ENCODE data around the gene ICAM2. TPM values are rescaled to one million over a fixed set of nuclear protein-coding genes. Genes with fewer than 3 reads are reported as not detected.

Gene ICAM2
- total RNA-seq, 2 experiments from 2014 or later, result 48.4 to 51.3 TPM

DNA sequence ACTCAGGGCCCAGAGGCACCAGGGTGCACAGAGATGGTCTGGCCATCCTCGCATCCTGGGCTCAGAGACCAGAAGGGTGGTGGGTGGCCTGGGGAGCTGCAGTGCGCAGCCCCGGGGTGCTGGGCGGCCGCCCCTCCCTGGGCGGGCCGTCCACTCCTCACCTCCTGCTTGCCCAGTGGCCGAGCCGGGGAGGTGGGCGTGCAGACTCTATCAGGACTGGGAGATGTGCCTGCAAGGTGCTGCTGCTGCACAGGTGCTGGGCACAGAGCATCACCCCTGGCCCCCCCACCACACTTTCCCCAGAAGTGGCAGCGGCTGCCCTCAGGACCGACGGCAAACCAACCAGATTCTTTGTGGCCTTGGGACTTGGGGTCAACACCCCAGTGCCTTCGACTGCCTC lies 47.6 kb downstream of the ICAM2 start, which contains the start of gene SCN4A:
Gene SCN4A (minus strand): TSS at position 123 of the 400 bp plus-strand sequence. CDS start 77 bp downstream, at position 46.
- ATAC-seq (no peak), DNase-seq (no peak)
- H3K4me3 Mint-ChIP-seq, result no peak within 1 kb of the TSS
- peak within 1 kb of the TSS; percentile 43 for H3K27ac Mint-ChIP-seq
- no peaks in the 10 kb centered on the region for H3K9me3 Mint-ChIP-seq (ENCODE audit: insufficient read depth)
- H3K36me3 Mint-ChIP-seq (ENCODE audit: low read depth), result no peaks in the 10 kb centered on the region
- ChIA-PET CTCF (interaction anchor here (5.4 kb wide), 1 partner anchor 18 kb away, joined by 20 read pairs; no protein-coding TSS in a partner anchor), POLR2A (no interaction called here)
- peaks cover 10% of the 10 kb centered on the region for H3K4me1 Mint-ChIP-seq (ENCODE audit: low read depth)
- peaks cover 22% of the 10 kb centered on the region for H3K27me3 Mint-ChIP-seq (ENCODE audit: low read depth)

GRCh38 chr17:63969278-63969677 lies 51.2 kb downstream of the ICAM2 start:
- H3K27me3 Mint-ChIP-seq (ENCODE audit: low read depth), result peaks cover 6% of the 10 kb centered on the region
- H3K4me3 Mint-ChIP-seq, result no peak overlapping the region
- no peak for ATAC-seq
- H3K27ac Mint-ChIP-seq, result no peak overlapping the region
- POLR2A ChIA-PET, result interaction anchor here (1.3 kb wide), 1 partner anchor 52 kb away, joined by 3 read pairs; the partner anchor contains the start of gene ICAM2
- no peaks in the 10 kb centered on the region for H3K36me3 Mint-ChIP-seq (ENCODE audit: low read depth)
- CTCF ChIA-PET, result interaction anchor here (1.0 to 2.5 kb wide), 6 partner anchors 21 to 165 kb away, joined by 3 to 16 read pairs (median 5); no protein-coding TSS in a partner anchor
- peaks cover 21% of the 10 kb centered on the region for H3K4me1 Mint-ChIP-seq (ENCODE audit: low read depth)
- H3K9me3 Mint-ChIP-seq (ENCODE audit: insufficient read depth), result no peaks in the 10 kb centered on the region
- no peak for DNase-seq

- DNase-seq (no peak), ATAC-seq (no peak)
- peaks cover 21% of the 10 kb centered on the region for H3K4me1 Mint-ChIP-seq (ENCODE audit: low read depth)
- no peaks in the 10 kb centered on the region for H3K9me3 Mint-ChIP-seq (ENCODE audit: insufficient read depth)
- POLR2A ChIA-PET, result no interaction called here
- CTCF ChIA-PET, result interaction anchor here (1.2 to 3.7 kb wide), 10 partner anchors 13 to 166 kb away, joined by 3 to 17 read pairs (median 4); no protein-coding TSS in a partner anchor
- no peak overlapping the region for H3K27ac Mint-ChIP-seq
- no peaks in the 10 kb centered on the region for H3K36me3 Mint-ChIP-seq (ENCODE audit: low read depth)
- no peak overlapping the region for H3K4me3 Mint-ChIP-seq
- H3K27me3 Mint-ChIP-seq (ENCODE audit: low read depth), result peaks cover 5% of the 10 kb centered on the region
Observed at GRCh38 chr17:63967953-63968352, 52.5 kb downstream of the ICAM2 start.

DNA sequence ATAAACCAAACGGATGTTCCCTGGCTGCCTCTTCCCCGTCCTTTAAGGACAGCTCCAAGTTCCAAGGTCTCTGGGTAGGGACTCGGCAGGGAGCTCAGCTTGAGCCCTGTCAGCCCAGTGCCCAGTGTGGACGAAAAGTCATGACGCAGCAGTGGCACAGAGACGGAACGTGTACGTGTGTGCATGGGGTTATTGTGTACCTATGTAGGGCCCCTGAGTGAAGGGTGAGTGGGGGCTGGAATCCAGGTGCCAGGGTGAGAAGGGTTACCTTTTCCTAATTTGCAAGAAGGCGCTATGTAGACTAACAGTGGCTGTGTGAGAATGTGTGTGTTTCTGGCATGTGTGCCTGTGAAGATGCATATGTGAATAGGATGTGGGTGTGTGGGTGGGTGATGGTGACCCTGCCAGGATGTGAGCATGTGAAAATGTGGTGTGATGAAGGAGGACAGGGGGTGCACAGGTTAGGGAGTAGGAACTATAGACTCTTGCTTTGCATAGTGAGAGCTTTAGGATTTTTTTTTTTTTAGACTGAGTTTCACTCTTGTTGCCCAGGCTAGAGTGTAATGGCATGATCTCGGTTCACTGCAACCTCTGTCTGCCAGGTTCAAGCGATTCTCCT lies 53.7 kb downstream of the ICAM2 start:
- DNase-seq, result peak; percentile 76
- H3K27me3 Mint-ChIP-seq (ENCODE audit: low read depth), result peaks cover 5% of the 10 kb centered on the region
- no peaks in the 10 kb centered on the region for H3K36me3 Mint-ChIP-seq (ENCODE audit: low read depth)
- no peak overlapping the region for H3K4me3 Mint-ChIP-seq
- no peaks in the 10 kb centered on the region for H3K9me3 Mint-ChIP-seq (ENCODE audit: insufficient read depth)
- ChIA-PET CTCF (interaction anchor here (0.6 to 4.0 kb wide), 12 partner anchors 9 to 63 kb away, joined by 3 to 19 read pairs (median 4); no protein-coding TSS in a partner anchor), POLR2A (no interaction called here)
- peaks cover 22% of the 10 kb centered on the region for H3K4me1 Mint-ChIP-seq (ENCODE audit: low read depth)
- peak; percentile 70 for ATAC-seq
- H3K27ac Mint-ChIP-seq, result peak overlapping the region; percentile 16

DNA sequence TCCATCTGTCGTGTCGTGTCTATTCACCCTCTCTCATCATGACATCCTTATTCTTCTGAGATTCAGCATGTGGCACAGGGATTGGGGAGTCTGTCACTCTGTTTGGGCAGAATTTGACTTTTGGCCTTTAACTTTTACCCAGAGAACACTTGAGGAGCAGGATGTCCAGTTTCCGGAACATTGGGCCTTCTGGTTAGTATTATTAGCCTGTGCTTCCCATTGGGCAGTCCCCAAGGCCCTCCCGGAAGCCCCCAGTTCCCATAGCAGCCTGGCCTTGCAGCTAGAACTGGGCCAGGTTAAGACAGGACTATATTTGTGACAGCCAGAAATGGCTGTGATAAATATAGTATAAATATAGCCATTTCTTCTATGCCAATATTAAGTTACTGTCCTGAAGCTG lies 57.3 kb downstream of the ICAM2 start:
- no peak for DNase-seq
- no peaks in the 10 kb centered on the region for H3K27me3 Mint-ChIP-seq (ENCODE audit: low read depth)
- ATAC-seq, result no peak
- no peak overlapping the region for H3K4me3 Mint-ChIP-seq
- H3K27ac Mint-ChIP-seq, result no peak overlapping the region
- no peaks in the 10 kb centered on the region for H3K9me3 Mint-ChIP-seq (ENCODE audit: insufficient read depth)
- H3K36me3 Mint-ChIP-seq (ENCODE audit: low read depth), result no peaks in the 10 kb centered on the region
- POLR2A ChIA-PET, result interaction anchor here (1.3 kb wide), 1 partner anchor 17 kb away, joined by 3 read pairs; no protein-coding TSS in a partner anchor
- CTCF ChIA-PET, result interaction anchor here (4.0 kb wide), 1 partner anchor 17 kb away, joined by 19 read pairs; no protein-coding TSS in a partner anchor
- peaks cover 19% of the 10 kb centered on the region for H3K4me1 Mint-ChIP-seq (ENCODE audit: low read depth)

GRCh38 chr17:63962298-63962744 lies 58.1 kb downstream of the ICAM2 start:
- Mint-ChIP-seq H3K4me1 (ENCODE audit: low read depth) (peaks cover 18% of the 10 kb centered on the region), H3K27me3 (ENCODE audit: low read depth) (no peaks in the 10 kb centered on the region), H3K9me3 (ENCODE audit: insufficient read depth) (no peaks in the 10 kb centered on the region), H3K4me3 (no peak overlapping the region), H3K27ac (no peak overlapping the region), H3K36me3 (ENCODE audit: low read depth) (no peaks in the 10 kb centered on the region)
- ATAC-seq (no peak), DNase-seq (no peak)
- POLR2A ChIA-PET, result no interaction called here
- CTCF ChIA-PET, result interaction anchor here (1.5 to 2.0 kb wide), 2 partner anchors 15 to 22 kb away, joined by 3 to 9 read pairs; no protein-coding TSS in a partner anchor

DNA sequence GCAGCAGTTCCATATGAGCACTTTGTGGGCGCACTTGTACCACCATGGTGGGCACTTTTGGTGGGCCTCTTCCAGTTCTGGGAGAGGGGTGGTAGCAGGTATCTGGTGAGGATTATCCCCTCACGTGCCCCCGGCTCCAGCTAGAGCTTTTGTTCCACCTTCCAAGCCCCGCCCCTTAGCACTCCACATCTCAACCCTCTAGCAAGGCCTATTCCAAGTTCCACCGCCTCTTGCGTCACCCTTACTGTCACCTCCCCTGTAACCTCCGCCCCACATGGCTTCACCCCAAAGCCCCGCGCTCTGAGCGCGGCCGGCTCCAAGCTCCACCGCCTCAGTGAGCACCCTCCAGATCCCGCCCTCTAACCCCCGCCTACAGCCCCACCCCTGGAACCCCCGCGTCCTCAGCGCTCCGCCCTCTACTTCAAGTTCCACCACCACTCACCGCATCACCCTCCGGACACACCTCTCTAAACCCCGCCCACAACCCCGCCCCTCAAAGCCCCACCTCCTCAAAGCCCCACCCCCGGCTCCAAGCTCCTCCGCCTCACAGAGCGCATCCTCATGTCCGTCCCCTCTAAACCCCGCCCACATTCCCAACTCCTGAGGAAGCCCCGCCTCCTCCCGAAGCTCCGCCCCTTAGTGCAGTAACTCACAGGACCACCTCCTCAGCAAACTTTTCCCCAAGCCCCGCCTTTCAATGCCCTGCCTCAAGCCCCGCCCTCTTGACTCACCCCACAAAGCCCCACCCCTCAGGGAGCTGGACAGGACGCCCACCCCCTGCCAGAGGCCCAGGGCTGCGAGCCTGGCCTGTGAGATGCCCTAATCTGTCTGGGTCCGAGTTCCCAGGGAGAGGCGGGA lies 58.8 kb downstream of the ICAM2 start:
- peak; percentile 62 for ATAC-seq
- no peaks in the 10 kb centered on the region for H3K9me3 Mint-ChIP-seq (ENCODE audit: insufficient read depth)
- no peak overlapping the region for H3K27ac Mint-ChIP-seq
- H3K36me3 Mint-ChIP-seq (ENCODE audit: low read depth), result no peaks in the 10 kb centered on the region
- ChIA-PET CTCF (interaction anchor here (0.9 to 2.0 kb wide), 3 partner anchors 15 to 29 kb away, joined by 3 to 9 read pairs (median 3); no protein-coding TSS in a partner anchor), POLR2A (no interaction called here)
- H3K27me3 Mint-ChIP-seq (ENCODE audit: low read depth), result no peaks in the 10 kb centered on the region
- peak; percentile 49 for DNase-seq
- peaks cover 10% of the 10 kb centered on the region for H3K4me1 Mint-ChIP-seq (ENCODE audit: low read depth)
- no peak overlapping the region for H3K4me3 Mint-ChIP-seq

GRCh38 chr17:63960430-63960829 lies 60.0 kb downstream of the ICAM2 start:
- Mint-ChIP-seq H3K36me3 (ENCODE audit: low read depth) (no peaks in the 10 kb centered on the region), H3K27ac (no peak overlapping the region), H3K4me1 (ENCODE audit: low read depth) (peaks cover 4% of the 10 kb centered on the region), H3K27me3 (ENCODE audit: low read depth) (no peaks in the 10 kb centered on the region), H3K9me3 (ENCODE audit: insufficient read depth) (no peaks in the 10 kb centered on the region), H3K4me3 (no peak overlapping the region)
- DNase-seq (no peak), ATAC-seq (no peak)
- ChIA-PET POLR2A (no interaction called here), CTCF (interaction anchor here (0.9 kb wide), 1 partner anchor 14 kb away, joined by 4 read pairs; no protein-coding TSS in a partner anchor)

DNA sequence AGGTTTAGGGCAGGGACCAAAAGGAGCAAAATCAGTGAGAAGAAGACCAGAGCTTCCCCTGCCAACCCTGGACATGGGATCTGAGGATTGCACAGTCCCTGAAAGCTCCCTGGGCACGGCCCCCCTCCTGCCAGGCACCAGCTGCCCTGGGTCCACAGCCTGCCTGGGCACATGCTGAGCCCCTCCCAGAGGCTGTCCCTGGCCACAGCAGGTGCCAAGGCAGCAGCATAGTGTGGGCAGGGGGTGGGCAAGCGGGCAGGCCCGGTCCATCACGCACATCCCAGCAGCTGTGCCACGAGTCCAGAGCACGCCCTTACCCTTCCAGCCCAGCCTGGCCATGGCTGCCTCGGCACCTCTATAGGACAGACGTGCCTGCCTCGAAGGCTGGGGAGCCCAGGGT lies 60.4 kb downstream of the ICAM2 start:
- peaks cover 6% of the 10 kb centered on the region for H3K4me1 Mint-ChIP-seq (ENCODE audit: low read depth)
- ATAC-seq, result no peak
- POLR2A ChIA-PET, result no interaction called here

DNA sequence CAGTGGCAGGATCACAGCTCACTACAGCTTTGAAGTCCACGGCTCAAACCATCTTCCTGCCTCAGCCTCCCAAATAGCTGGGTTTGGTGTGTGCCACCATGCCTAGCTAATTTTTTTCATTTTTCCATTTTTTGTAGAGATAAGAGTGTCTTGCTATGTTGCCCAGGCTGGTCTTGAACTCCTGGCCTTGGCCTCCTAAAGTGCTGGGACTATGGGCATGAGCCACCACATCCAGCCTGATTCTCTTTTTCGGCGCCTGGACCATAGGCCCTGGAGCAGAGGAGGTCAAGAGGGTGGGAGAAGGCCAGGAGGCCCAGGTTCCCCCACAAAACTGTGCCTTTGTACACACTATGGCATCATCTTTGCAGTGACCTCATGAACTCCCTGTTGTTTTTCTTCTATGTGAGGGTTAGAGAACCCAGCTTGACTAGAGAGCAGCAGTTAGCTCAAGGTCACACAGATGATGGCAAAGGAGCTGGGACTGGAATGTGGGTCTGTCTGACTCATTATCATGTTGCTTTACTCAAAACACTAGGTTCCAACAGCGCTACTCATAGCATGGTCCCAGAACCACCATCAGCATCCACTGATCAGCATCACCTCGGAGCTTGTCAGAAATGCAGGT lies 64.0 kb downstream of the ICAM2 start:
- no peak for ATAC-seq

More for the DNA sequence above, 60.4 kb downstream of the ICAM2 start:
- Mint-ChIP-seq H3K4me3 (no peak overlapping the region), H3K27ac (no peak overlapping the region), H3K27me3 (ENCODE audit: low read depth) (no peaks in the 10 kb centered on the region), H3K36me3 (ENCODE audit: low read depth) (no peaks in the 10 kb centered on the region), H3K9me3 (ENCODE audit: insufficient read depth) (no peaks in the 10 kb centered on the region)
- DNase-seq, result no peak
- CTCF ChIA-PET, result interaction anchor here (0.9 kb wide), 1 partner anchor 13 kb away, joined by 4 read pairs; no protein-coding TSS in a partner anchor

GRCh38 chr17:63955791-63956190 lies 64.6 kb downstream of the ICAM2 start:
- Mint-ChIP-seq H3K4me3 (no peak overlapping the region), H3K9me3 (ENCODE audit: insufficient read depth) (no peaks in the 10 kb centered on the region), H3K36me3 (ENCODE audit: low read depth) (no peaks in the 10 kb centered on the region), H3K27ac (no peak overlapping the region), H3K4me1 (ENCODE audit: low read depth) (peaks cover 21% of the 10 kb centered on the region), H3K27me3 (ENCODE audit: low read depth) (peaks cover 3% of the 10 kb centered on the region)
- ATAC-seq, result no peak
- POLR2A ChIA-PET, result no interaction called here
- DNase-seq, result no peak
- CTCF ChIA-PET, result interaction anchor here (0.9 to 6.9 kb wide), 3 partner anchors 9 to 38 kb away, joined by 3 to 60 read pairs (median 27); partner anchors contain the start of gene GH1

More for the DNA sequence above, 64.0 kb downstream of the ICAM2 start:
- POLR2A ChIA-PET, result no interaction called here
- no peaks in the 10 kb centered on the region for H3K36me3 Mint-ChIP-seq (ENCODE audit: low read depth)
- no peaks in the 10 kb centered on the region for H3K27me3 Mint-ChIP-seq (ENCODE audit: low read depth)
- no peak for DNase-seq
- H3K4me1 Mint-ChIP-seq (ENCODE audit: low read depth), result peaks cover 22% of the 10 kb centered on the region
- CTCF ChIA-PET, result interaction anchor here (0.9 to 6.9 kb wide), 4 partner anchors 10 to 69 kb away, joined by 3 to 60 read pairs (median 16); partner anchors contain the start of gene GH1
- H3K4me3 Mint-ChIP-seq, result no peak overlapping the region
- H3K27ac Mint-ChIP-seq, result no peak overlapping the region
- no peaks in the 10 kb centered on the region for H3K9me3 Mint-ChIP-seq (ENCODE audit: insufficient read depth)

Measured in activated CD8-positive, alpha-beta T cell treated with anti-CD3 and anti-CD28 coated beads, Interleukin-2, amount 10 ng/mL, durations not matched to agents 7 days and 5 days (primary cell).